Stimulated activated CD4-positive, alpha-beta T cell treated with anti-CD3 and anti-CD28 coated beads, Interleukin-2, amount 100 ng/mL, for 24 hours (primary cell): ENCODE results near the gene FAM78A.

ENCODE experiments used
- DNase-seq, 2 donors: peaks; one replicate each; pipeline ENCODE4 v3.0.0-alpha.2; 2020

Gene FAM78A

DNA sequence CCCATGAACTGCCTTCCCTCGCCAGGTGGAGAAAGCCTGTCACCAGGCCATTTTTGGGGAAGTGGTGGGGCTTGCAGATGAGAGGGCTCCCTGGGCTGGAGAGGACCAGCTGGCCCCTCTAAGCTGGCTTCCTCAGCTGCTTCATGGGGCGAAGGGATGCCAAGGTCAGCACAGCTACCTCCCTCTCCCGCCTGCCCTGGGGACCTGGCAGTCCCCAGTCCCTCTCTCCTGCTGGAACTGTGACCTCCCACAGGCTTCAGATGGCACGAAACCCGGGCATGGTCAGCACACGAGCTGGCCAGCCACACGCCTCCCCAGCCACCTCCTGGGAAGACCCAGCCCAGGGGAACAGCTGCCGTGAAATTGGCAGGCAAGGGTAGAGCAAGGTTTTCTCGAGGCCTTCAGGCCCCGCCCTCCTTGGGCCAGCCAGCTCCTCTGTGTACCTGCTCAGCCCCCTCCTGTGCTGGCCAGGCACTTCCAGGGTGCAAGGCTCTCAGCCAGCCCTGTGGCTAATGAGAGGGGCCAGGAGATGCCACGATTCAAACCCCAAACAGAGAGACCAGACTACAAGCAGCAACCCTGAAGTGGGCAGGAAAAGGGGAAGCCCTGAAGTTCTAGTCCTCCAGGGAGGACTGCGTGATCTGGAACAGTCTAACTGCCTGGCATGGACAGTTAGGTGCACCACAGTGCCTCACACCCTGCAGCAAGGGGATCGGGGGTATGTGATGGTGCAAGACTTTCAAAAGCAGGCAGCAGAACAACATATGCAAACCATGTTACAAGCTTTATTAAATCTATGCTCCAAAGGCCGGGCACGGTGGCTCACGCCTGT is 26.1 kb upstream of the FAM78A start:
- DNase-seq: no peak

DNA sequence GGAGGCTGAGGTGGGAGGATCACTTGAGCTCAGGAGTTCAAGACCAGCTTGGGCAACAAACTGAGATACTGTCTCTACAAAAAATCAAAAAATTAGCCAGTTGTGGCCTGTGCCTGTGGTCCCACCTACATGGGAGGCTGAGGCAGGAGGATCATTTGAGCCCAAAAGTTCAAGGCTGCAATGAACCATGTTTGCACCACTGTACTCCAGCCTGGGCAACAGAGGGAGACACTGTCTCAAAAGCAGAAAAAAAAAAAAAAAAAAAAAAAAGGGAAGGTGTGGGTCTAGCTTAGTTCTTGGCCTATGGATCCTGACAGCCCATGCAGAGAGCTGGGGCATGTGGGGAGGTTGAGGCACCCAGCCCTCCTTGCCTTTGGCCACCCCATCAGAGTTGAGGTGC is 24.1 kb upstream of the FAM78A start:
- DNase-seq: no peak

DNA sequence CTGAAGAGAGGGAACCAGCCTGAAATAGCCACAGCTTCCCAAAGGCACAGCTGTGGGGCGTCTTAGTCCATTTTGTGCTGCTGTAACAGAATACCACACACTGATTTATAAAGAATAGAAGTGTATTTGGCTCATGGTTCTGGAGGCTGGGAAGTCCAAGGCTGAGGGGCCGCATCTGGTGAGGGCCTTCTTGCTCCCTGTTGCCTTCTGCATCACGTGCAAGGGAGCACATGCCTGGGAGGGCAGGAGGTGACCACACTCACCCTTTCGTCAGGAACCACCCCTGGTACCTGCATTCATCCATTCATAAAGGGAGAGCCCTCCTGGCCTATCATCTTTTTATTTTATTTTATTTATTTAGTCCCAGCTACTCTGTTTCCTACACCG is 23.6 kb upstream of the FAM78A start:
- no peak for DNase-seq

DNA sequence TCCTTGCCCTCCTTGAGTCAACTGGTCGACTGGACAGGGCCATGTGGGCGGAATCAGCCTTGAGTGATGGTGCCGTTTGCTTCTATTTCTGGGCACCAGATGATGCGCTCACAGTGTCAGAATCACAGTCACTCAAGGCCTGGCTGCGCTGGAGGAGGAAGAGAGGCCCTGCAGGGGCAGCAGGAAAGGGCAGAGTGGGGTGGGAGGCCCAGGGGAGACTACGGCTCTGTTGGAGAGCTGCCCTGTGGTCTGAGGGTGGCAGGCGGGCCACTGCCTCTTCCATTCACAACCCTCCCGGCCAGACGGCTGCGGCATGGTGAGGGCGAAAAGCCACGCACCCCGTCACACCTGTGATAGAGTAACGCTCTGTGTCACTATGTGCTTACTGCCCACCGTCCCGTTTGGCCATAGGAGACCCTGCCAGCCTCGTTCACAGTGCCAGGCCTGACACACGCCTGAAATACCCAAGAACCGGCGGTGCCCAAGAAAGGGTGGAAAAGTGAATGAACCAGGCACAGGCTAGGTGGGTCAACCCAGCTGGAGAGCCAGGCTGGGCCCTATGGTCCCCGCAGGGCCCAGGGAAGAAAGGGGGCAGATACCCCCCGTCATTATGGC is 23.1 kb upstream of the FAM78A start:
- DNase-seq: no peak

DNA sequence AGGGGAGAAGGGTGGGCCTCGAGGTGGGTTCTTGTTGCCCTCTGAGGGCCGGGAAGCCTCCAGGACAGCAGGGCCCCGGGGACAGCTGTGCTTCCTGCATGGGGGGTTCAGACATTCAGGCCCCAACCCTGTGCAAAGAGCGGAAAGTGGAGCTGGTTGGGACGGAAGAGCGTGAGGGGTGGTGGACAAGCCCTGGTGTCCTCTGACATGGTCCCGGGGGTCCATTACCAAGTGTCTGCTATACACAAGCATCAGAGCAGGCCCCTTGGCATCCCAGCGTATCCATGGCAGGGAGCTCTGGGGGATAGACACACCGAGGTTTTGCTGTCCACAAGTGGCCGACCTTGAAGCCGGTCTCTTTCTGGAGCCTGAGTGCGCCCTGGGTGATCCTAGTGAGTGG is 22.5 kb upstream of the FAM78A start:
- DNase-seq: no peak

DNA sequence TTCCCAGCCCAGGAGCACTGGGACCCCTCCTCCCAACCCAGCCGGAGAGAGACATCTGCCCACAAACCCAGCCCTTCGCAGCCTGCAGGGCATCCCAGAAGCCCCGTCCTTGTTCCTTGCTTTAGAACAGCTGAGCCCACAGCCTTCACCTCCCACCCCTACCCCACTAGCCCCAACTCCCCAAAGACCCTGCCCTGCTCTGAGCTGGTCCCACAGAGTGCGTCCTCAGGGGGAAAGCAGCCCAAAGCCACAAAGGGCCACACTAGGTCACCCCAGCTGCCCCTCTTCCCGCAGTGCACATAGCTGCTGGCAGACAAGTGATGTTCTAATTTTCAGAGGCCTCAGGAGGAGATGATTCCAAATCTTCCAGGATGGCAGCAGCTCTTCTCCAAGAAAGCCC is 22.0 kb upstream of the FAM78A start:
- DNase-seq: no peak

DNA sequence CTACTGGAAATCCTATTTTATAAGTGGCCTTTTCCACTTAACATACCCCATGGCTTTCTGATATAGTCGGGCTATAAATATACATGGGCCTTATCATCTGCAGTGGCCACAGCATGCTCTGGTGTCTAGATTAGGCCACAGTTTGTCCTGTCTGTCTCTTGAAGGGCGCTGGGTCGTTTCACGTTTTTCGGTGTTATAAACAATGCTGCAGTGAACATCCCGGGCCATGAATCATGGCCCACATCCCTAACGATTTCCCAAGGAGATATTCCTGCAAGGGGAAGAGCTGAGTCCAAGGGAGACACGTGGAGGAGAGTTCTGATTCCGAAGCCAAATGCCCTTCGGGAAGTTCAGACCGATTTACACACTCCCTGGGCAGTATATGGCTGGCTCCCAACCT is 21.6 kb upstream of the FAM78A start:
- no peak for DNase-seq

DNA sequence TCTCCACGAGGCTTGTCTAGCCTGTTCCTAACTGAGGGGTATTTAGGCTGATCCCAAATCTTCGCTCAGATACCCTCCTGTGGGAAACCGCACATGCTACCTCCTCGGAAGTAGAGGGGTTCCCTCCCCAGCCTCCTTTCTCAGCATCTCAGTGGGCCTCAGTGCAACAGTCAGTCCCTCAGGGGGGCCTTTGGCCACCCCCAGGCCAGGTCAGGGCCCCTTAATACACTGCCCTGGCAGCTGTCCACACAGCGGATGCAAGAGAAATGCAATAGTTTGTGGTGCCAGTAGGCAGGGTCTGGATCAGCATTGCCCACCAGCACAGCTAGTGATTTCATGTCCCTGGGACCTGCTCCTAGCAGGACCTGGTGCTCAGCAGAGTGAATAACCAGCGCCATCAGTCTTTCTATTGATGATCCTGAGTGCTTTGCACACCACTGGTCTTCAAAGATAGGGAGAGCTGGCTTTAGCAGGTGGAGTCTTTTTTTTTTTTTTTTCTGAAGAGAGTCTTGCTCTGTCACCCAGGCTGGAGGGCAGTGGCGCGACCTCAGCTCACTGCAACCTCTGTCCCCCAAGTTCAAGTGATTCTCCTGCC is 20.7 kb upstream of the FAM78A start:
- DNase-seq: no peak

DNA sequence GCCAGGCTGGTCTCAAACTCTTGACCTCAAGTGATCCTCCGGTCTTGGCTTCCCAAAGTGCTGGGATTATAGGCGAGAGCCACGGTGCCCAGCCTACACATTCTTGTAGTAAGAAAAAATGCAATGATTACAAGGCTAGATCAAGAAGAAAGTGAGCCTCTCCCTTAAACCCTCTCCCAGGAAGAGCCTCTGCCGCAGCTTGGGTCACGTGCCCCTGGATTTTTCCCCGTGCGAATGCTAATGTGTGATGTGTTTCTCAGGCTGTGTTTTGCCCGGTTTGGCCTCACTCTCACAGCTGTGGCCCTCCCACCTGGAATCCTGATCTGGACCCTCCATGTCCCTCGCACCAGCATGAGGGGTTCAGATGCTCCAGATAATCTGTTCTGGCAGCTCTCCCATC is 20.1 kb upstream of the FAM78A start:
- no peak for DNase-seq

DNA sequence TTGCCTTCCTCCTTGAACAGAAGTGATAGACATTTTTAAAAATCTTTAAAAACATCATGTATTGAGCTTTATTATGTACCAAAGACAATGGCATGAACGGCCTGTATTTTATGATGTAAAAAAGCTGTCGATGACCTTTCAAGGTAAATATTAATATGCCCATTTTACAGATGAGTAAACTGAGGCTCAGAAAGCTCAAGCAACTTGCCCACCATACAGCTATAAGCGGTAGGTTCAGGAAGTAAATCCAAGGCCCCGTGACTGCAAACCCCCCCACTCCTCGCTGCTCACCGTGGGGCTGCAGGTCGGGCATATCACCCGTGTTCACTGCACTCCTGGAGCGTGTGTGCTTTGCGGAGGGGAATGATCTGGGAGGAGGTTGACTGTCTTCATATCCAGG is 16.6 kb upstream of the FAM78A start:
- DNase-seq: no peak

DNA sequence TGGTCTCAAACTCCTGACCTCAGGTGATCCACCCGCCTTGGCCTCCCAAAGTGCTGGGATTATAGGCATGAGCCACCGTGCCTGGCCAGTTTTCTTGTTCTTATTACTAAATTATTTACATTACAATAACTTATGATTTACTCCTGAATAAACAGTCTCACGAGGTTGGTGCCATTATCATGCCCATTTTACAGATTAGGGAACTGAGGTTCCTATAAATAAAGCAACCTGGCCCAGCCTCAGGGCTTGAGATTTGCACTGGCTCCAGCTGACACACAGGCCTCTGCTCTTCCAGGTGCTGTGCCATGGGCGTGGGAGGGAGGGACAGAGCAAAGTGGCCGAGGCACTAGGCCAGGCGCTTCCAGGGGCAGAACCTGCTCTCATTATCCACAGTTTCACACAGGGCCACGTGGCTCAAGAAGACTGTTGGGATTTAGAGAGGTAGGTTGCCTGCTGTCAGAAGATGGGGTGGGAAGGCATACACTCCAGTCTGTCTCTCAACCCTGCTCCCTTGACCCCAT is 15.5 kb upstream of the FAM78A start:
- no peak for DNase-seq

DNA sequence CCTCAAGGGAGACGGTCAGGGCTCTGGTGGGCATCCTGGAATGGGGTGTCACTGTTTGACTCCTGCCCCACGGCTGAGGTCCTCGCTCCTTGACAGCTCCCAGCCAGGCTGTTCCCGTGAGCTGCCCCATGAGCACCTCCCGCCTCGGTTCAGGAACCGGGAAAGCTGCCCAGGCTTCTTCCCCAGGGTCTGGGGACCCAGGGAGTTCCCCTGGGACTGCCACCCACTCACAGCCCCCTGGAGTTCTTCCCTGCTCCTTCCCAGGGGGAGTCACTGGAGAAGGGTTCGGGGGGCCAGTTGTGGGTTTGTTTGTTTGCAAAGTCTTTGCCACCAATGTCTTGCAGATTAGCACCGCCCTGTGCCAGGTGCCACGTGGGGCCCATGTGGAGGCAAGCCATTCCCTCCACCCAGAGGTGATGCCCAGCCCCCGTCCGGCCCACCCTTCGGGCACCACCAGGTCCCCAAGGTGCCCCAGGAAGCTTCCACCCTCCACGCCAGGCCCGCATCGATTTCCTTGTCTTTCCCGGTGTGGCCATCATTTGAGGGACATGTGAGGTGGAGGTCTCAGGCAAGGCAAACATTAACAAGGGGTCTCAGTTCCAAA is 14.6 kb upstream of the FAM78A start:
- DNase-seq: no peak

DNA sequence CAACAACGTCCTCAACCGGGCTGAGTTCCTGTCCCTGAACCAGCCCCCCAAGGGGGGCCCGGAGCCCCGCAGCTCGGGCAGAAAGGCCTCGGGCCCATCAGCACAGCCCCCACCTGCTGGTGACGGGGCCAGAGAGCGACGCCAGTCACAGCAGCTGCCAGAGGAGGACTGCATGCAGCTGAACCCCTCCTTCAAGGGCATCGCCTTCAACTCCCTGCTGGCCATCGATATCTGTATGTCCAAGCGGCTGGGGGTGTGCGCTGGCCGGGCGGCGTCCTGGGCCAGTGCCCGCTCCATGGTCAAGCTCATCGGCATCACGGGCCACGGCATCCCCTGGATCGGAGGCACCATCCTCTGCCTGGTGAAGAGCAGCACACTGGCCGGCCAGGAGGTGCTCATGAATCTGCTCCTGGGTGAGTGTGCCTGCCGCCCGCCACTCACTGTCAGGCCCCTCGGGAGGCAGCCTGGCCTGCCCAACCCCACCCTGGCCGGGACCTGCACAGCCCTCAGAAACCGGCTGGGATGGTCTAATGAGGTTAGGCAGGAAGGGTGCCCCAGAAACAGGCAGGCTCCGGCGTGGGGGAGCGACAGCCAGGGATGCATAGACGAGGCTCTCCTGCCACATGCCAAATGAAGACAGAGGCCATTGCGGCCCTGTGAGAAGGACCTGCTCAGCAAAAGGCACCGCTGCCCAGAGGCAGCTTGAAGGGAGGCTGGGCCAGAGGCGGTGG is 13.9 kb upstream of the FAM78A start:
- no peak for DNase-seq

DNA sequence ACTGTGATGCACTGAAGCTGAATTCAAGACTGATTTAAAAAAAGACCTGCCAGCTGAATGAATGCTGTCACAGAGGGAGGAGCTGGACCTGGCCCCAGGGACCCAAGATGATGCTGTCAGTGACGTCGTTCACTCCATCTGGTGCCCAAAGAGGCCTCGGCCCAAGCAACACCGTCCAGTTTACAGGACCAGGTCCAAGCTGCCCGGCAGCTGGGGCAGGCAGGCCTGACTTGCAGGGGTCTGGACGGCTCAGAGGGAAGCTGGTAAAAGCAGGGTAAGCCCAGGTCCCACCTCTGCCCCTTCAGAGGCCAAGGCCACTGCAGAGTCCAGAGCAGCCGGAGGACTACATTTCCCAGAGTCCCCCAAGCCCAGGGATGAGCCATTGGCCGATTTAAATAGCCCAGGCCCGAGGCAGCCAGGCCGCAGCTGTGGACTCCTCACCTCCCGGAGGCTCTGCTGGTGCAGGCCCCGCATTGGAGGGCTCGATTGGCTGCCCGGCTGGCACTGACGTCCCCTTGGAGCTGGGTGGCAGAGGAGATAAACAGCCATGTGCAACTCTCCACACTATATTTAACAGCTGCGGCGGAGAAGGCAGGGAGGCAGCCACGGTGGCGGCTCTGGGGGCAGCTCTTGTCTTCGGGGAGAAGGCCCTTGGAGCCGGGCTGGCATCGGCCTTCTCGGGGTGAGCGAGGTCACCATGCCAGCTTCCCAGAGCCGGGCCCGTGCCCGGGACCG is 13.2 kb upstream of the FAM78A start, which contains the start of gene PLPP7:
Gene PLPP7 (plus strand): TSS at position 423 of the 735 bp plus-strand sequence. CDS start 275 bp downstream, at position 698.
- no peak for DNase-seq

DNA sequence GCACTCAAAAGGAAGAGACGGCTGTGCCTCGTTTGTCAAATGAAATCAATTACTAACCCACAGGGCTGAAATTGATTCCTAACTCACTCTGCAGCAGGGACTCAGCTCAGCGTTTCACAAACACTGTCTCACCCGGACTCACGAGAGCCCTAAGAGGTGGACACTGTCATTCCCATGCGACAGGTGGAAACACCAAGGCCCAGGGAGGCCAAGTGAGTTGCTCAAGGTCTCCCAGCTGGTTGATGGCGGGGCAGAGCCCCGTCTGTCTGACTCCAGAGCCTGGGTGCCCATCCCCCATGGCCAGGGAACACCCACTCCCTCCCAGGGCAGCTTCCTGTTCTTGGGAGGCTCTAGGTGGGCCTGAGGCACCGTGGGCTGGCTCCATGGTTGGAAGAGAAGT is 11.9 kb upstream of the FAM78A start:
- no peak for DNase-seq

DNA sequence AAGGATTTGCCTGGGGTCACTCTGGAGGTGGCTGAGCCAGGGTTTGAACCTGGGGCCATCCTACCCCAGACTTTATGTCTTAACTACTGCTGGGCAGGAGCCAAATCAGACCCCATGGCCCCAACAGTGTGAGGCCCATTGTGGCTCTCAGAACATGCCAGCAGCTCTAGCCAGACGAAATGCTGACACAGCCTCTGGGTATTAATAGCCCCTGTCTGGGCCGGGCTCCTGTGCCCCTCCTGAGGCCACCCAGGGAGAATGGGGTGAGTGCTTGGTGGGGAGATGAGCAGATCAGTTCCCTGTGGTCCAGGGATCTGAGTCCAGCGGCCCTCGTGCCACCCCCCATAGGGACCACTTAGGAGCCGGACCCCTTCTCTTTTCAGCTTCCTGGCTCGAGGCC is 11.0 kb upstream of the FAM78A start:
- no peak for DNase-seq

DNA sequence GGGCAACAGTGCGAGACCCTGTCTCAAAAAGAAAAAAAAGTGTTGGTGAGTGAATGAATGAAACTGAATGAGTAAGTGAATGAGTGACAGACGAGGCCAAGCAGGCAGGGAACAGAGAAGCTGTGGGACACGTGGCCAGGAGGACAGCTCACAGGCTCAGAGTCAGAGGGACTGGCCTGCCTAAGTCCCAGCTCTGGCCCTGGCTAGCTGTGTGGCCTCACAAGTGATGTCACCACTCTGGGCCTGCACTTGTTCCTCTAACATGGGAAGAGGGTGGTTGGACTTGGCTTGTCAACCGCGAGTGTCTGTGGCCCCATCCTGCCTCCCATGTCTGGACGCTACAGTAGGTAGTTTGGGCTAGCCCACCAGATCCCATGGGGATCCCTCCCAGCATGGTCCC is 8.5 kb upstream of the FAM78A start:
- no peak for DNase-seq

DNA sequence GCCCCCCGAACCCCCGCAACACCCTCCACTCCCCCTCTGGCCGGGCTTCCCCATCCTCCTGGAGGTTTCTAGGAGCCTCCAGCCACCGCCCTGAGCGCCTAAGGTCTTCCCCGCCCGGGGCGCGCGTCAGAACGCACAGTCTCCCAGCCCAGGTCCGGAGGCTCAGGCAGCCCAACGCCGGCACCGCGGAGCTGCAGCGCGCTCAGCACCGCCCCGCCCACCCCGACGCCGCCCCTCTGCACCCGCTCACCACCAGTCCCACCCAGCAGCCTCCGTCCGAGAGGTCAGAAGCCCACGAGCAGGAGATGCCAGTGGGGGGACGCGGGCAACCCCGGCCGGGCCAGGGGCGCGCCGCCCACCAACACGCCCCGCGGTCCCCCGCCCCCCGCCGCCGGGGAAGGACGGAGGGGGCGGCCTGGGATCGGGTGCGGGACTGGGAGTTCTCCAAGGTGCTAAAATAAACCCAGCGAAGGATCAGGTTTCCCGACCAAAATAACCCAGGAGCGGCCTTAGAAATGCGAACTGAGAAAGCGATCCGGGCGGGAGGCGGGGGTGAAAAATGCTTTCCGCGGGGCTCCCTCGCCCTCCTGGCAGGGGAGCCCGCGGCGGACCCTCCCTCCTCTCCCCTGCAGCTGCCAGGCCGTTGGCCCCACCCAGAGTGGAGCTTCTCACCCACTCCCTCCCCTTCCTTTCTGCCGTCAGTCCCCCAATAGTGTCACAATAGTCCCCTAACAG is 6.5 kb upstream of the FAM78A start:
- peak in 1 of 2 donors; percentile 40 for DNase-seq

DNA sequence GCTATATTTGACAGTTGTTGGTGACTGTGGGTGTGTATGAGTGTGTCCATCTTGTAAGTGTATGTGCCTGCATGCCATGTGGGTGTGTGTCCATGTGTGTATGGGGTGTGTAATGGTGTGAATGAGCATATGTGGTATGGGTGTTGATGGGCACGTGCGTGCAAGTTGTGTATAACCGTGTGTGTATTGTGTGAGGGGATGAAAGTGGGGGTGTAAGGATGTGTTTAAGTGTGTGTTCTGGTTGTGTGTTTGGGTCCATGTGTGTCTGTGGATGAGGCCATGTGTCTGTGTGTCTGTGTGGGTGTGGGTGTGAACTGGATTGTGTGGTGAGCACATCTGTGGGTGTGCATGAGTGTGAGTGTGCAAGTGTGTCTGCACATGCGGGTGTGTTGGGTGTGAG is 5.9 kb upstream of the FAM78A start:
- no peak for DNase-seq

DNA sequence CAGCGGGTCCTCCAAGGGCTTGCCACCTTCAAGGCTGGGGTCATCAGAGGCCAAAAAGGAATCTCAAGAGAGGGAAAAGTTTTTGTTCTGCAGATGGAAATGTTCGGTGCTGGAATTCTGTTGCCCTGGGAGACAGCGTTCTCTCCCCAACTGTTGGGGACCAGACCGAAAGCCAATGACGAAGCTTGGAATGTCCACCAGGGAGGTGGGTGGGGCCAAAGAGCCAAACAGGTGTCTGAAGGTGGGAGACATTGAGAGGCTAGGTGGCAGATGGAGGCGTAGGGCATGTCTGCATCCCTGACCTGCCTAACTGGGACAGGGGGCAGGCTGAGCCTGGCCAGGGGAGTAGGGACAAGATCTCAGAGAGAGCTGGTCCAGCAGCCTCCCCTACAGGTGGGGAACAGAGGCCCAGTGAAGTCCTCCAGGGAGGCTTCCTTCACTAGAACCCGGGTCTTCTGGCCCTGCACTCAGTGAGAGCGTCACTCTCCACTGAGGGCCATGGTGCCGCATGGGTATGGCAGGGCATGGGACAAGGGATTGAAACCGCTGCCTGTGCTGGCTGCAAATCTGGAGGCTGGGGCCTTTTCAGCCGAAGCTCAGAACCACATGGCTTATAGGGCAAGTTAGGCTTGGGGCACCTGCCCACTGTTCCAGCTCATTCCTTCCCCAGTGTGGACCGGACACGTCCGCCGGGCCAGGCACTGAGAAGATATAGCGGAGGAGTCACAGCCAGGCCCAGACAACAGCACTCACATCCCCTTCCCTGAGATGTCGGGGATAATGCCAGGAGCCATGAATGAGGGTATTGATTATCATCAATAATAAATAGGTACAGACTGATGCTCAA is 5.0 kb upstream of the FAM78A start:
- DNase-seq: no peak
